Measurements from ENCODE around the gene DCK. TPM values are rescaled to one million over a fixed set of nuclear protein-coding genes. Genes with fewer than 3 reads are reported as not detected.

Gene DCK
- polyA plus RNA-seq, 1 experiment: 9.8 TPM

DNA sequence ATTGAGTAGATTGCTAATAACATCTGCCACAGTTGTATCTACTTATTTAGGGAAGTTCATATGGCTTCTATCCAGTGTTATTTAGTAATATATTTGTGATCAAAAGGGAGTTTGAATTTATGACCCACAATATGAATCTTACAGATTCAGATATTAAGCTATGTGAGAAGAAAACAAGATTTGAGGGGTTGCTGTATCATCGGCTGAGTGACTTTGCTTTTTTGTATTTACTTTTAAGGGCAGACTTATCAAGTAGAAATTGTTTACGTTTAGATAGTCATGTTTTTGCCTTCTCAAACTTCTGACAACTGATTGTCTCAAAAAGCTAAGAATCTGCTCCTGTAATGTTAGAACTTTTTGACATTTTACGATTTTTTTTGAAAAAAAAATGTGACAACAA is 17.2 kb upstream of the DCK start:
- POLR2A ChIA-PET: interaction anchor here (0.6 kb wide), 1 partner anchor 101 kb away, joined by 4 read pairs; no protein-coding TSS in a partner anchor
- Histone ChIP-seq H3K27me3 (ENCODE audit: control insufficient read depth, insufficient read depth, low read length) (no peaks in the 10 kb centered on the region), H3K4me3 (ENCODE audit: low read depth, low read length) (no peak overlapping the region), H3K9me3 (ENCODE audit: control insufficient read depth, insufficient read depth, low read length) (no peaks in the 10 kb centered on the region), H3K27ac (ENCODE audit: low read depth, low read length) (no peak overlapping the region)
- CTCF ChIA-PET: interaction anchor here (0.5 kb wide), 1 partner anchor 293 kb away, joined by 3 read pairs; no protein-coding TSS in a partner anchor
- no peak for DNase-seq (ENCODE audit: low read depth, low spot score)
- TF ChIP-seq, protein P1, sequence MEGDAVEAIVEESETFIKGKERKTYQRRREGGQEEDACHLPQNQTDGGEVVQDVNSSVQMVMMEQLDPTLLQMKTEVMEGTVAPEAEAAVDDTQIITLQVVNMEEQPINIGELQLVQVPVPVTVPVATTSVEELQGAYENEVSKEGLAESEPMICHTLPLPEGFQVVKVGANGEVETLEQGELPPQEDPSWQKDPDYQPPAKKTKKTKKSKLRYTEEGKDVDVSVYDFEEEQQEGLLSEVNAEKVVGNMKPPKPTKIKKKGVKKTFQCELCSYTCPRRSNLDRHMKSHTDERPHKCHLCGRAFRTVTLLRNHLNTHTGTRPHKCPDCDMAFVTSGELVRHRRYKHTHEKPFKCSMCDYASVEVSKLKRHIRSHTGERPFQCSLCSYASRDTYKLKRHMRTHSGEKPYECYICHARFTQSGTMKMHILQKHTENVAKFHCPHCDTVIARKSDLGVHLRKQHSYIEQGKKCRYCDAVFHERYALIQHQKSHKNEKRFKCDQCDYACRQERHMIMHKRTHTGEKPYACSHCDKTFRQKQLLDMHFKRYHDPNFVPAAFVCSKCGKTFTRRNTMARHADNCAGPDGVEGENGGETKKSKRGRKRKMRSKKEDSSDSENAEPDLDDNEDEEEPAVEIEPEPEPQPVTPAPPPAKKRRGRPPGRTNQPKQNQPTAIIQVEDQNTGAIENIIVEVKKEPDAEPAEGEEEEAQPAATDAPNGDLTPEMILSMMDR (IDR thresholded peaks at IDR 0.05; ENCODE audit: low read depth, low read length): no peak

GRCh38 chr4:70979445-70980008 is 13.9 kb upstream of the DCK start:
- Histone ChIP-seq H3K9me3 (ENCODE audit: control insufficient read depth, insufficient read depth, low read length) (no peaks in the 10 kb centered on the region), H3K27me3 (ENCODE audit: control insufficient read depth, insufficient read depth, low read length) (no peaks in the 10 kb centered on the region), H3K4me3 (ENCODE audit: low read depth, low read length) (no peak overlapping the region), H3K27ac (ENCODE audit: low read depth, low read length) (no peak overlapping the region)
- CTCF ChIA-PET: no interaction called here
- TF ChIP-seq, protein P1 (IDR thresholded peaks at IDR 0.05; ENCODE audit: low read depth, low read length): no peak
- POLR2A ChIA-PET: no interaction called here
- DNase-seq (ENCODE audit: low read depth, low spot score): no peak

DNA sequence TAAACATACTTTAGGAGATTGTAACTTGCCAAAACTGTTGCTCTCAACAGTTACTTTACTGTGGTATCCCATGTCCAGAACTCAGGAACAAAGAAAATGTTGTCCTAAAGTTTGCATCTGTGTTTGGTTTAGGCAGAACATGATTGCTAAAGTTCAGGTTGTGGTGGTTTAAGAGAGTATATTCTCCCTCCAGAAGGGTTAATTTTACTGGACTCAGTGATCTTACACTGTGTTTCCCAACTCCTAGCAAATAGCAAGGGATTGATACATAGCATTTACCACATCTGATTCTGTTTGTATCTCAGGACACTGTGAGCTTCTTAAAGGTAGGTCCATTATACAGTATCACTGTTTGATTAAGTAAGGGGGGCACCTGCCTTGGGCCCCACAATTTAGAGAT is 13.3 kb upstream of the DCK start:
- TF ChIP-seq, protein P1 (IDR thresholded peaks at IDR 0.05; ENCODE audit: low read depth, low read length): no peak
- no peak for DNase-seq (ENCODE audit: low read depth, low spot score)
- ChIA-PET CTCF (interaction anchor here (0.5 kb wide), 1 partner anchor 35 kb away, joined by 3 read pairs; no protein-coding TSS in a partner anchor), POLR2A (no interaction called here)
- no peak overlapping the region for H3K27ac ChIP-seq (ENCODE audit: low read depth, low read length)
- no peaks in the 10 kb centered on the region for H3K27me3 ChIP-seq (ENCODE audit: control insufficient read depth, insufficient read depth, low read length)
- H3K4me3 ChIP-seq (ENCODE audit: low read depth, low read length): no peak overlapping the region
- H3K9me3 ChIP-seq (ENCODE audit: control insufficient read depth, insufficient read depth, low read length): no peaks in the 10 kb centered on the region

GRCh38 chr4:70984106-70984505 is 9.3 kb upstream of the DCK start:
- POLR2A ChIA-PET: no interaction called here
- TF ChIP-seq, protein P1 (IDR thresholded peaks at IDR 0.05; ENCODE audit: low read depth, low read length): no peak
- DNase-seq (ENCODE audit: low read depth, low spot score): no peak
- CTCF ChIA-PET: no interaction called here
- no peak overlapping the region for H3K27ac ChIP-seq (ENCODE audit: low read depth, low read length)
- H3K9me3 ChIP-seq (ENCODE audit: control insufficient read depth, insufficient read depth, low read length): no peaks in the 10 kb centered on the region
- no peak overlapping the region for H3K4me3 ChIP-seq (ENCODE audit: low read depth, low read length)
- H3K27me3 ChIP-seq (ENCODE audit: control insufficient read depth, insufficient read depth, low read length): no peaks in the 10 kb centered on the region

GRCh38 chr4:70984589-70984988 is 8.9 kb upstream of the DCK start:
- H3K27me3 ChIP-seq (ENCODE audit: control insufficient read depth, insufficient read depth, low read length): no peaks in the 10 kb centered on the region
- H3K9me3 ChIP-seq (ENCODE audit: control insufficient read depth, insufficient read depth, low read length): no peaks in the 10 kb centered on the region
- TF ChIP-seq, protein P1 (IDR thresholded peaks at IDR 0.05; ENCODE audit: low read depth, low read length): no peak
- H3K27ac ChIP-seq (ENCODE audit: low read depth, low read length): no peak overlapping the region
- CTCF ChIA-PET: no interaction called here
- no peak for DNase-seq (ENCODE audit: low read depth, low spot score)
- POLR2A ChIA-PET: no interaction called here
- H3K4me3 ChIP-seq (ENCODE audit: low read depth, low read length): no peak overlapping the region

All from AG04450 (cell line).